ENCODE results near the gene ITGA3. TPM values are rescaled to one million over a fixed set of nuclear protein-coding genes. Genes with fewer than 3 reads are reported as not detected.

ITGA3 gene
- polyA plus RNA-seq, 2 of the 4 experiments (the other 2 are of a cell fraction), result 141 to 268 TPM

- FAIRE-seq (no peak), ATAC-seq (peak; percentile 57 to 62), DNase-seq (ENCODE audit: low read depth in 1 of 2, low spot score in 1 of 2) (peak in 1 of 2 experiments; percentile 82)
- POLR2A ChIA-PET, result interaction anchor here (0.5 to 7.5 kb wide), 11 partner anchors 8 to 38 kb away, joined by 3 to 140 read pairs (median 7); partner anchors contain the start of gene PDK2
- Histone ChIP-seq H3K4me2 (peak overlapping the region; percentile 91), H3K4me1 (peaks cover 74% of the 10 kb centered on the region), H3K27ac (peak overlapping the region; percentile 92 to 97), H3K4me3 (peak overlapping the region; percentile 77), H3K9me3 (no peaks in the 10 kb centered on the region)
- CTCF ChIA-PET, result interaction anchor here (0.6 to 22.1 kb wide), 23 partner anchors 10 to 649 kb away, joined by 3 to 473 read pairs (median 6); partner anchors contain the start of gene PDK2
- under 1% methylated on average over 38 of the region's 64 CpGs for WGBS (ENCODE audit: missing lambda C conversion rate)
- TF ChIP-seq BHLHE40 (IDR thresholded peaks at IDR 0.05; ENCODE audit: low read depth, low read length) (no peak), E2F6 (IDR thresholded peaks at IDR 0.05; ENCODE audit: borderline replicate concordance, low read depth) (peak; percentile 42; the same call in 1 of the 2 replicates), POLR2AphosphoS2 (conservative IDR thresholded peaks at IDR 0.05; ENCODE audit: low read length) (0 out of 2 replicates have a peak, but pooled peaks have one; percentile 28), ESRRA (IDR thresholded peaks at IDR 0.05; ENCODE audit: borderline replicate concordance, low read length) (0 out of 2 replicates have a peak, but pooled peaks have one; percentile 1), PHF8 (IDR thresholded peaks at IDR 0.05; ENCODE audit: borderline replicate concordance, low read depth) (no peak; the same call in 1 of the 2 replicates), HOXA7 (CRISPR knock-in tag; IDR thresholded peaks at IDR 0.05) (0 out of 2 replicates have a peak, but pooled peaks have one; percentile 28), MAFK (IDR thresholded peaks at IDR 0.05; ENCODE audit: partially characterized antibody) (peak; percentile 56), RAD21 (conservative IDR thresholded peaks at IDR 0.05 in 1 of 2, IDR thresholded peaks at IDR 0.05 in 1 of 2) (peak; percentile 54 to 56; a peak in 4 of 5 replicates), GATA3 (IDR thresholded peaks at IDR 0.05; ENCODE audit: borderline replicate concordance) (0 out of 2 replicates have a peak, but pooled peaks have one; percentile 10), HOXB5 (CRISPR knock-in tag; IDR thresholded peaks at IDR 0.05) (no peak), POLR2A (IDR thresholded peaks at IDR 0.05; ENCODE audit: low read length) (peak; percentile 22; the same call in 1 of the 2 replicates), CEBPB (IDR thresholded peaks at IDR 0.05) (no peak), RFX5 (IDR thresholded peaks at IDR 0.05) (no peak), CBX2 (IDR thresholded peaks at IDR 0.05; ENCODE audit: borderline replicate concordance, low read depth) (no peak), SMC3 (IDR thresholded peaks at IDR 0.05) (peak; percentile 47; the same call in 2 of the 3 replicates)
- TF ChIP-seq, protein P1, sequence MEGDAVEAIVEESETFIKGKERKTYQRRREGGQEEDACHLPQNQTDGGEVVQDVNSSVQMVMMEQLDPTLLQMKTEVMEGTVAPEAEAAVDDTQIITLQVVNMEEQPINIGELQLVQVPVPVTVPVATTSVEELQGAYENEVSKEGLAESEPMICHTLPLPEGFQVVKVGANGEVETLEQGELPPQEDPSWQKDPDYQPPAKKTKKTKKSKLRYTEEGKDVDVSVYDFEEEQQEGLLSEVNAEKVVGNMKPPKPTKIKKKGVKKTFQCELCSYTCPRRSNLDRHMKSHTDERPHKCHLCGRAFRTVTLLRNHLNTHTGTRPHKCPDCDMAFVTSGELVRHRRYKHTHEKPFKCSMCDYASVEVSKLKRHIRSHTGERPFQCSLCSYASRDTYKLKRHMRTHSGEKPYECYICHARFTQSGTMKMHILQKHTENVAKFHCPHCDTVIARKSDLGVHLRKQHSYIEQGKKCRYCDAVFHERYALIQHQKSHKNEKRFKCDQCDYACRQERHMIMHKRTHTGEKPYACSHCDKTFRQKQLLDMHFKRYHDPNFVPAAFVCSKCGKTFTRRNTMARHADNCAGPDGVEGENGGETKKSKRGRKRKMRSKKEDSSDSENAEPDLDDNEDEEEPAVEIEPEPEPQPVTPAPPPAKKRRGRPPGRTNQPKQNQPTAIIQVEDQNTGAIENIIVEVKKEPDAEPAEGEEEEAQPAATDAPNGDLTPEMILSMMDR (IDR thresholded peaks at IDR 0.05), result peak; percentile 37
- TF ChIP-seq, protein P2, sequence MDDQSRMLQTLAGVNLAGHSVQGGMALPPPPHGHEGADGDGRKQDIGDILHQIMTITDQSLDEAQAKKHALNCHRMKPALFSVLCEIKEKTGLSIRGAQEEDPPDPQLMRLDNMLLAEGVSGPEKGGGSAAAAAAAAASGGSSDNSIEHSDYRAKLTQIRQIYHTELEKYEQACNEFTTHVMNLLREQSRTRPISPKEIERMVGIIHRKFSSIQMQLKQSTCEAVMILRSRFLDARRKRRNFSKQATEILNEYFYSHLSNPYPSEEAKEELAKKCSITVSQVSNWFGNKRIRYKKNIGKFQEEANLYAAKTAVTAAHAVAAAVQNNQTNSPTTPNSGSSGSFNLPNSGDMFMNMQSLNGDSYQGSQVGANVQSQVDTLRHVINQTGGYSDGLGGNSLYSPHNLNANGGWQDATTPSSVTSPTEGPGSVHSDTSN (IDR thresholded peaks at IDR 0.05), result 0 out of 2 replicates have a peak, but pooled peaks have one; percentile 44
Observed at GRCh38 chr17:50056217-50056960, 479 bp downstream of the ITGA3 start.

GRCh38 chr17:50056961-50057330 is 1.0 kb downstream of the ITGA3 start:
- Histone ChIP-seq H3K4me1 (peaks cover 74% of the 10 kb centered on the region), H3K9me3 (no peaks in the 10 kb centered on the region), H3K4me3 (peak overlapping the region; percentile 77), H3K27ac (peak overlapping the region; percentile 92 to 97), H3K4me2 (peak overlapping the region; percentile 91)
- ChIA-PET POLR2A (interaction anchor here (1.3 to 7.5 kb wide), 7 partner anchors 12 to 37 kb away, joined by 4 to 140 read pairs (median 10); partner anchors contain the start of gene PDK2), CTCF (interaction anchor here (0.6 to 22.1 kb wide), 24 partner anchors 9 to 416 kb away, joined by 3 to 473 read pairs (median 6); partner anchors contain the start of gene PDK2)
- FAIRE-seq (no peak), DNase-seq (ENCODE audit: low read depth in 1 of 2, low spot score in 1 of 2) (peak in 1 of 2 experiments; percentile 55), ATAC-seq (peak in 1 of 2 experiments; percentile 22; a peak in 3 of 6 replicates)
- TF ChIP-seq HES2 (IDR thresholded peaks at IDR 0.05), result no peak
- TF ChIP-seq, protein P3, sequence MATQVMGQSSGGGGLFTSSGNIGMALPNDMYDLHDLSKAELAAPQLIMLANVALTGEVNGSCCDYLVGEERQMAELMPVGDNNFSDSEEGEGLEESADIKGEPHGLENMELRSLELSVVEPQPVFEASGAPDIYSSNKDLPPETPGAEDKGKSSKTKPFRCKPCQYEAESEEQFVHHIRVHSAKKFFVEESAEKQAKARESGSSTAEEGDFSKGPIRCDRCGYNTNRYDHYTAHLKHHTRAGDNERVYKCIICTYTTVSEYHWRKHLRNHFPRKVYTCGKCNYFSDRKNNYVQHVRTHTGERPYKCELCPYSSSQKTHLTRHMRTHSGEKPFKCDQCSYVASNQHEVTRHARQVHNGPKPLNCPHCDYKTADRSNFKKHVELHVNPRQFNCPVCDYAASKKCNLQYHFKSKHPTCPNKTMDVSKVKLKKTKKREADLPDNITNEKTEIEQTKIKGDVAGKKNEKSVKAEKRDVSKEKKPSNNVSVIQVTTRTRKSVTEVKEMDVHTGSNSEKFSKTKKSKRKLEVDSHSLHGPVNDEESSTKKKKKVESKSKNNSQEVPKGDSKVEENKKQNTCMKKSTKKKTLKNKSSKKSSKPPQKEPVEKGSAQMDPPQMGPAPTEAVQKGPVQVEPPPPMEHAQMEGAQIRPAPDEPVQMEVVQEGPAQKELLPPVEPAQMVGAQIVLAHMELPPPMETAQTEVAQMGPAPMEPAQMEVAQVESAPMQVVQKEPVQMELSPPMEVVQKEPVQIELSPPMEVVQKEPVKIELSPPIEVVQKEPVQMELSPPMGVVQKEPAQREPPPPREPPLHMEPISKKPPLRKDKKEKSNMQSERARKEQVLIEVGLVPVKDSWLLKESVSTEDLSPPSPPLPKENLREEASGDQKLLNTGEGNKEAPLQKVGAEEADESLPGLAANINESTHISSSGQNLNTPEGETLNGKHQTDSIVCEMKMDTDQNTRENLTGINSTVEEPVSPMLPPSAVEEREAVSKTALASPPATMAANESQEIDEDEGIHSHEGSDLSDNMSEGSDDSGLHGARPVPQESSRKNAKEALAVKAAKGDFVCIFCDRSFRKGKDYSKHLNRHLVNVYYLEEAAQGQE (IDR thresholded peaks at IDR 0.05), result 0 out of 2 replicates have a peak, but pooled peaks have one; percentile 1
- WGBS (ENCODE audit: missing lambda C conversion rate), result 0% methylated on average over 15 of the region's 15 CpGs

Data from A549 (cell line).